ENCODE measurements around the gene ECT2.

ECT2 gene

DNA sequence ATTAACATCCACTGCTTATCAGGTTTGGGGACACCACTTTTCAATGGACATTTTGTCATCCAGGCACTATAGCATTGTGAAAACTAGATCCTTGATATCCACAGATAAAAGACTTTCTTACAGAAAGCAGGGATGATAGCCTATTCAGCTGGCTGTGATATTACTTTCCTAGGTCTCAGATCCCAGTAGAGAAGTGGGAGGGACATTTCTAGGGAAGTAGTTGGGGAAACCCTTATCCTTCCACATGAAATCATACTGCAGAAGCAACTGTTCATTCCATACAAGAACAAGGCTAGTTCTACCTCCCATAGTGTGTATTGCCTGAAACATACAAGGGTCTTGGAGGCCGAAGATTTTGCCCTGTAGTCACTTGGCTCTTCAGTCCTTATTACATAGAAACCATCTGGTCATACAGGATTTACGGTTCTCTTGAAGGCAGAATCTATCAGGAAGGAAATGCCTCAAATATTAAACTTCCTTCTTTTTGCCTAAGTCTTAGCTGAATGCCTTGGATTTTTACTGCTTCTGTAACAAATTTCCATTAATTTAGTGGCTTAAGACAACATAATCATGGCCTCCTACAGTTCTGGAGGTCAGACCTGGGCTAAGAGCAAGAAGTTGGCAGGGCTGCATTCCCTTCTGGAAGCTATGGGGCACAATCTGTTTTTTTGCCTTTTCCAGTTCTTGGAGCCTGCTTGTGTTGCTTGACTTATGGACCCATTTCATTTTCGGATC, 119.4 kb downstream of the ECT2 start:
- H3K27me3 Mint-ChIP-seq = no peaks in the 10 kb centered on the region
- no peaks in the 10 kb centered on the region for H3K4me1 Mint-ChIP-seq (ENCODE audit: low read depth)
- H3K9me3 Mint-ChIP-seq = no peaks in the 10 kb centered on the region
- H3K36me3 Mint-ChIP-seq (ENCODE audit: low read depth) = no peaks in the 10 kb centered on the region
- H3K27ac Mint-ChIP-seq = no peak overlapping the region
- intact Hi-C loops (cut with micrococcal nuclease) = no loop called here
- no peak overlapping the region for H3K4me3 Mint-ChIP-seq

Measured in dendritic cell treated with granulocyte-macrophage colony-stimulating factor and Interleukin-4, amounts not matched to agents 40 ng/mL and 50 ng/mL, for 4 days (primary cell).